ENCODE results near the gene PAPPA. TPM values are rescaled to one million over a fixed set of nuclear protein-coding genes. Genes with fewer than 3 reads are reported as not detected.

Gene PAPPA
- total and polyA plus RNA-seq, 12 donors = 0.22 to 23.9 (median 5.7) TPM

DNA sequence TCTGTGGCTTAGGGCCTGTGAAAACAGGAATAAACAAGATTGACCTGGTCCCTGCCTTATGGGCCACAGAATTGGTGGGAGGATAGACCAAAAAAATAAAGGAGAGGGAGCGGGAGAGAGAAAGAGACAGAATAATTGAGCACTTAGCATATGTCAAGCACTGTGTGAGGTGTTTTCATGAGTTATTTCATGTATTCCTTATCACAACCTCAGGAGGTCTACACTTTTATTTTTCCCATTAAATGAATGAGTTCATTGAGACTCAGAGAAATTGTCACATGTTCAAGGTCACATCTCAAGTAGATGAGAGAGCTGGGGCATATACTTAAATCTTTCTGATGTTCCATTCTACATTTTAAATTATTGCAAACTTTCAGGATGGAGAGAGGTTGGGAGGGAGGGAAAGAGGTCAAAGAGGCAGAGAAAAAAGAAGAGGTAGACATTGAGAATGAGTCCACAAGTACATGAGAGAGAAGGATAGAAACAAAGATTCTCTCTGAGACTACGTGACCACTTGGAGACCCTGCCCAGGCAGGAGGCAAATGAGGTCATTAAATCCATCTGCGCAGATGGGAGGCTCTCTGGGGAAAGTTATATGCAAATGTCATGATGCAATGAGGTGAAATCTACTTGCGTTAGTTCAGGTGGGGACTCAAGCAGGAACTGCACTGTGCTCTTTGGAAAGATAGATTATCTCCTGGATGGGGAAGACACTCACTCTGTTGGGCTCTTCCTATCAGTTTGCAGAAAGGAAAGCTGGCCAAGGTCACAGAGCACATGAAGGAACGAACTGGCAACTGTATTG is 241.5 kb downstream of the PAPPA start:
- H3K4me1 ChIP-seq (replicated peaks in 1 of 2) = no peaks in the 10 kb centered on the region
- DNase-seq = no peak
- 78 to 85% (median 81%) methylated on average over 5 of the region's 5 CpGs for WGBS, 4 donors
- H3K27ac ChIP-seq = no peak overlapping the region
- TF ChIP-seq, protein P1, sequence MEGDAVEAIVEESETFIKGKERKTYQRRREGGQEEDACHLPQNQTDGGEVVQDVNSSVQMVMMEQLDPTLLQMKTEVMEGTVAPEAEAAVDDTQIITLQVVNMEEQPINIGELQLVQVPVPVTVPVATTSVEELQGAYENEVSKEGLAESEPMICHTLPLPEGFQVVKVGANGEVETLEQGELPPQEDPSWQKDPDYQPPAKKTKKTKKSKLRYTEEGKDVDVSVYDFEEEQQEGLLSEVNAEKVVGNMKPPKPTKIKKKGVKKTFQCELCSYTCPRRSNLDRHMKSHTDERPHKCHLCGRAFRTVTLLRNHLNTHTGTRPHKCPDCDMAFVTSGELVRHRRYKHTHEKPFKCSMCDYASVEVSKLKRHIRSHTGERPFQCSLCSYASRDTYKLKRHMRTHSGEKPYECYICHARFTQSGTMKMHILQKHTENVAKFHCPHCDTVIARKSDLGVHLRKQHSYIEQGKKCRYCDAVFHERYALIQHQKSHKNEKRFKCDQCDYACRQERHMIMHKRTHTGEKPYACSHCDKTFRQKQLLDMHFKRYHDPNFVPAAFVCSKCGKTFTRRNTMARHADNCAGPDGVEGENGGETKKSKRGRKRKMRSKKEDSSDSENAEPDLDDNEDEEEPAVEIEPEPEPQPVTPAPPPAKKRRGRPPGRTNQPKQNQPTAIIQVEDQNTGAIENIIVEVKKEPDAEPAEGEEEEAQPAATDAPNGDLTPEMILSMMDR (IDR thresholded peaks at IDR 0.05) = no peak
- no peak for TF ChIP-seq POLR2A (IDR thresholded peaks at IDR 0.05)
- H3K9me3 ChIP-seq (replicated peaks in 1 of 3) = no peaks in the 10 kb centered on the region
- H3K36me3 ChIP-seq (replicated peaks in 1 of 2) = peaks cover 0 to 4% of the 10 kb centered on the region in 2 donors
- no peak overlapping the region for H3K4me3 ChIP-seq
- no peaks in the 10 kb centered on the region for H3K27me3 ChIP-seq
- intact Hi-C loops (cut with DNase I) = no loop called here

DNA sequence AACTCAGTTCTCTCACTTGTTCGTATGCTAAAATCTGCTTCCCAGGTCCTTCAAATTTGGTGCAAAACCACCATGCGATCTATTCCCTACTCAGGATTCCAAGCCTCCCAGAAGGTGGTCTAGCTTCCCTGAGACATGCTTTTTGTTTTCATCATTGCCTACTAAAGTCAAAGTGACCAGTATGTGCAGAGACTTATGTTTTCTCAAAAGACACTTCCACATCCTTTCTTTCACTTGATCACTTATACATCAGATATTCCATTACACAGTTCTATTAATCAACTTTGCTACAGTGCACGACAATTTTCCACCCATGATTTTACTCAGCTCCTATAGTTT is 242.1 kb downstream of the PAPPA start:
- no peak for TF ChIP-seq POLR2A (IDR thresholded peaks at IDR 0.05)
- TF ChIP-seq, protein P1 (IDR thresholded peaks at IDR 0.05) = no peak
- Histone ChIP-seq H3K36me3 (replicated peaks in 1 of 2) (peaks cover 0 to 4% of the 10 kb centered on the region in 2 donors), H3K4me3 (no peak overlapping the region), H3K27ac (no peak overlapping the region), H3K4me1 (replicated peaks in 1 of 2) (no peaks in the 10 kb centered on the region), H3K9me3 (replicated peaks in 1 of 3) (no peaks in the 10 kb centered on the region), H3K27me3 (no peaks in the 10 kb centered on the region)
- no peak for DNase-seq
- 80 to 87% (median 86%) methylated on average over 3 of the region's 3 CpGs for WGBS, 4 donors
- intact Hi-C loops (cut with DNase I) = no loop called here

DNA sequence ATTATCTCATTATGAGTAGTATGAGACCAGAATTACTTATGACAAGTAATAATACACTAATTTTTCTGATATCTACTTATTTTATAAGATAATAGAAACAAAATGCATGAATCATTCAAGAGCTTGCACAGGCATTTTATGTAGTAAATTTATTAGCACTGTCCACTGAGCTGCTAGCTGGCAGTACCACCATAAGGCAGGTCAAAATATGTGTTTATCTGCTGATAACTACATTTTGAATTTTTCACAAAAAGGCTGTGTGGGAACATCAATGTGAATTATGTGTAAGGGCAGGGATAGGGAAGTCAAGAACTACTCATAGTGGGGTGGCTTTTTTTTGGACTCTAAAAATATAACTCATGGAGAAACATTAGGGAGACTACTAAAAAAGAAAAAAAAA is 249.6 kb downstream of the PAPPA start:
- H3K27ac ChIP-seq = no peak overlapping the region
- intact Hi-C loops (cut with DNase I) = no loop called here
- H3K9me3 ChIP-seq (replicated peaks in 1 of 3) = no peaks in the 10 kb centered on the region
- H3K4me3 ChIP-seq = no peak overlapping the region
- no peak for DNase-seq
- no peaks in the 10 kb centered on the region for H3K27me3 ChIP-seq
- H3K4me1 ChIP-seq (replicated peaks in 1 of 2) = no peaks in the 10 kb centered on the region
- H3K36me3 ChIP-seq (replicated peaks in 1 of 2) = no peaks in the 10 kb centered on the region
- TF ChIP-seq, protein P1 (IDR thresholded peaks at IDR 0.05) = no peak
- TF ChIP-seq POLR2A (IDR thresholded peaks at IDR 0.05) = no peak

DNA sequence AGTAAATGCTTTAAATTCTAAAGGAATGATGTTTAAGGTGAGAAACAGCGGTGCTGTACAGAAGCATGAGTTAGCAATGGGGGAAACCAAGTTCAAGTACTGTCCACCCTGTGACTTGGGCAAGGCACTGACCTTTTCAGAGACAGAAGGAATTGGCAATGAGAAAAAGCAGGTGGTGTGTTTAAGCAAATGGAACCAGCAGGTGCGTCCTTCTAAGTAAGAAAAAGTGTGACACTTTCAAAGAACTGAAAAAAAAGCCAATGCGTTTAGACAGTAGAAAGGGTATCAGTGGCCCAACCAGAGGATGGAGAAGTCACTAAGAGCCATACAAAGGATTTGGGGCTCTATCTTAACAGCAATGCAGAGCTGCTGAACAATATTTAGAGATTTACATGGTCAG is 250.6 kb downstream of the PAPPA start:
- 90 to 98% (median 96%) methylated on average over 3 of the region's 3 CpGs for WGBS, 4 donors
- TF ChIP-seq, protein P1 (IDR thresholded peaks at IDR 0.05) = no peak
- no peak for TF ChIP-seq POLR2A (IDR thresholded peaks at IDR 0.05)
- Histone ChIP-seq H3K4me3 (no peak overlapping the region), H3K9me3 (replicated peaks in 1 of 3) (no peaks in the 10 kb centered on the region), H3K36me3 (replicated peaks in 1 of 2) (no peaks in the 10 kb centered on the region), H3K4me1 (replicated peaks in 1 of 2) (no peaks in the 10 kb centered on the region), H3K27me3 (no peaks in the 10 kb centered on the region), H3K27ac (no peak overlapping the region)
- intact Hi-C loops (cut with DNase I) = no loop called here
- no peak for DNase-seq

Measured in adrenal gland (tissue), 12 donors.